ENCODE measurements around the gene SERINC3.

DNA sequence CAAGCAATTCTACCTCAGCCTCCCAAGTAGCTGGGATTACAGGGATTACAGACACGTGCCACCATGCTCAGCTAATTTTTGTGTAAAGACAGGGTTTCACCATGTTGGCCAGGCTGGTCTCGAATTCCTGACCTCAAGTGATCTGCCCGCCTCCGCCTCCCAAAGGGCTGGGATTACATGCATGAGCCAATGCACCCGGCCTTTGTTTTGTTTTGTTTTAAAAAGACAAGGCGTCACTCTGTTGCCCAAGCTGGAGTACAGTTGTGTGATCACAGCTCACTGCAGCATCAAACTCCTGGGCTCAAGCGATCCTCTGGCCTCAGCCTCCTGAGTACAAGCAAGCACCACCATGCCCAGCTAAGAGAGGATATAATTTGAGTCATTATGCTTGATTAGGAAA lies 5.4 kb downstream of the SERINC3 start:
- TF ChIP-seq POLR2A (IDR thresholded peaks at IDR 0.05) = no peak
- TF ChIP-seq, protein P1, sequence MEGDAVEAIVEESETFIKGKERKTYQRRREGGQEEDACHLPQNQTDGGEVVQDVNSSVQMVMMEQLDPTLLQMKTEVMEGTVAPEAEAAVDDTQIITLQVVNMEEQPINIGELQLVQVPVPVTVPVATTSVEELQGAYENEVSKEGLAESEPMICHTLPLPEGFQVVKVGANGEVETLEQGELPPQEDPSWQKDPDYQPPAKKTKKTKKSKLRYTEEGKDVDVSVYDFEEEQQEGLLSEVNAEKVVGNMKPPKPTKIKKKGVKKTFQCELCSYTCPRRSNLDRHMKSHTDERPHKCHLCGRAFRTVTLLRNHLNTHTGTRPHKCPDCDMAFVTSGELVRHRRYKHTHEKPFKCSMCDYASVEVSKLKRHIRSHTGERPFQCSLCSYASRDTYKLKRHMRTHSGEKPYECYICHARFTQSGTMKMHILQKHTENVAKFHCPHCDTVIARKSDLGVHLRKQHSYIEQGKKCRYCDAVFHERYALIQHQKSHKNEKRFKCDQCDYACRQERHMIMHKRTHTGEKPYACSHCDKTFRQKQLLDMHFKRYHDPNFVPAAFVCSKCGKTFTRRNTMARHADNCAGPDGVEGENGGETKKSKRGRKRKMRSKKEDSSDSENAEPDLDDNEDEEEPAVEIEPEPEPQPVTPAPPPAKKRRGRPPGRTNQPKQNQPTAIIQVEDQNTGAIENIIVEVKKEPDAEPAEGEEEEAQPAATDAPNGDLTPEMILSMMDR (IDR thresholded peaks at IDR 0.05) = no peak

Measured in breast epithelium (tissue), 3 donors.